Mammary epithelial cell (primary cell): Measurements from ENCODE around the gene TNRC6A.

Experiments used
- EZH2 ChIP-seq: IDR thresholded peaks from 2 replicates; pipeline ENCODE4 v1.6.1; 2012; ENCODE audit warnings: low read length, inconsistent platforms, borderline replicate concordance
- TF ChIP-seq, protein P1 (sequence below), 2 donors: IDR thresholded peaks in 1 of 2; conservative IDR thresholded peaks in 1 of 2; 2 replicates each; pipeline ENCODE4 v1.5.1; 2011 to 2012; ENCODE audit warnings: inconsistent platforms in 2 of 2, low read length in 2 of 2, mild to moderate bottlenecking in 2 of 2, control low read depth in 1 of 2, low read depth in 1 of 2; ENCODE audit not compliant: insufficient read depth in 1 of 2; ENCODE audit errors: extremely low read depth in 1 of 2

DNA sequence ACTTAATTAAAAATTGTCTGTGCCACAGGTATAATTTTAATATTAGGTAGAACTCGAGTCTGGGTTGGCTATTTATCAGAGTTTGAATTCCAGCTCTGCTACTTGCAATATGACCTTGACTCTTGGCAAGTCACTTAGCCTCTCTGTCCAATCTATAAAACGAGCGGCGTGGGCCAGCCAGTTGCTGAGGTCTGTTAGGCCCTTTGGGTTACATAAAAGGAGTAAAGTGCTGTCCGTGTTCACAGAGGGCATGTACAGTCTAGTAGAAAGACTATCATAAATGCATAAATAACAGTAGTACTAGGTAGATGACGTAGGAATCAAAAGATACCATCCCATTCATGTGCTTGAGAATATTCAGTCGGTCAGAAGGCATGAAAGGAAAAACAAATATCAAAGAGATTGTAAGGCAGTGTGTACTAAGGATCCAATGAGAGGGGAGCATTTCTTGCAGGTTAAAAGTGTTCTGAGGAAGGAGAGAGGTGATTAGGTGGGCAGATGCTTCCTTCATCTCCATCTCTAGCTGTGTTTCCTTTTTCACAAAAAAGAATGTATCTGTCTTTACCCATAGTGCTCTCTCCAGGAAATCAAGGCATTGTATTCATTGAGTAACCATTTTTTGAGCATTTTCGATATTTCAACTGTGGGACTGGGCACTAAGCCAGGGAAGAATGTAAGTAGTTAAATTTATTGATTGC, 2.4 kb downstream of the TNRC6A start:
- TF ChIP-seq, protein P1, sequence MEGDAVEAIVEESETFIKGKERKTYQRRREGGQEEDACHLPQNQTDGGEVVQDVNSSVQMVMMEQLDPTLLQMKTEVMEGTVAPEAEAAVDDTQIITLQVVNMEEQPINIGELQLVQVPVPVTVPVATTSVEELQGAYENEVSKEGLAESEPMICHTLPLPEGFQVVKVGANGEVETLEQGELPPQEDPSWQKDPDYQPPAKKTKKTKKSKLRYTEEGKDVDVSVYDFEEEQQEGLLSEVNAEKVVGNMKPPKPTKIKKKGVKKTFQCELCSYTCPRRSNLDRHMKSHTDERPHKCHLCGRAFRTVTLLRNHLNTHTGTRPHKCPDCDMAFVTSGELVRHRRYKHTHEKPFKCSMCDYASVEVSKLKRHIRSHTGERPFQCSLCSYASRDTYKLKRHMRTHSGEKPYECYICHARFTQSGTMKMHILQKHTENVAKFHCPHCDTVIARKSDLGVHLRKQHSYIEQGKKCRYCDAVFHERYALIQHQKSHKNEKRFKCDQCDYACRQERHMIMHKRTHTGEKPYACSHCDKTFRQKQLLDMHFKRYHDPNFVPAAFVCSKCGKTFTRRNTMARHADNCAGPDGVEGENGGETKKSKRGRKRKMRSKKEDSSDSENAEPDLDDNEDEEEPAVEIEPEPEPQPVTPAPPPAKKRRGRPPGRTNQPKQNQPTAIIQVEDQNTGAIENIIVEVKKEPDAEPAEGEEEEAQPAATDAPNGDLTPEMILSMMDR (conservative IDR thresholded peaks at IDR 0.05 in 1 of 2, IDR thresholded peaks at IDR 0.05 in 1 of 2; ENCODE audit: extremely low read depth in 1 of 2, insufficient read depth in 1 of 2, low read depth in 1 of 2, low read length in 2 of 2): no peak
- no peak for TF ChIP-seq EZH2
